Germinal center (tissue), 1 donor: ENCODE results near the gene RGS16.

ENCODE experiments used
- DNase-seq: peaks from one replicate; pipeline ENCODE4 v3.0.0; 2012; ENCODE audit warnings: mixed read lengths, low spot score

Gene RGS16

GRCh38 chr1:182629499-182630096 is 25.4 kb upstream of the RGS16 start:
- peak; percentile 40 for DNase-seq

- DNase-seq: no peak
These were observed 24.9 kb upstream of the RGS16 start for GRCh38 chr1:182629080-182629479.

GRCh38 chr1:182628657-182629056 is 24.5 kb upstream of the RGS16 start:
- no peak for DNase-seq

- no peak for DNase-seq
These were observed 23.4 kb upstream of the RGS16 start for GRCh38 chr1:182627622-182628021.

- no peak for DNase-seq
These were observed 22.3 kb upstream of the RGS16 start for GRCh38 chr1:182626527-182626926.

- no peak for DNase-seq
These were observed 21.7 kb upstream of the RGS16 start for GRCh38 chr1:182625719-182626504.

- DNase-seq: no peak
These were observed 20.8 kb upstream of the RGS16 start for GRCh38 chr1:182625024-182625423.

- DNase-seq: no peak
These were observed 20.4 kb upstream of the RGS16 start for GRCh38 chr1:182624577-182624976.

- DNase-seq: no peak
These were observed 18.8 kb upstream of the RGS16 start for GRCh38 chr1:182622901-182623528.

GRCh38 chr1:182621906-182622305 is 17.7 kb upstream of the RGS16 start:
- no peak for DNase-seq

- no peak for DNase-seq
These were observed 16.9 kb upstream of the RGS16 start for GRCh38 chr1:182620924-182621585.

- no peak for DNase-seq
These were observed 13.7 kb upstream of the RGS16 start for GRCh38 chr1:182617734-182618351.

- no peak for DNase-seq
These were observed 12.8 kb upstream of the RGS16 start for GRCh38 chr1:182617014-182617429.

- peak; percentile 53 for DNase-seq
These were observed 12.2 kb upstream of the RGS16 start for GRCh38 chr1:182616130-182617013.

GRCh38 chr1:182615468-182616129 is 11.4 kb upstream of the RGS16 start:
- DNase-seq: peak; percentile 30

- DNase-seq: peak; percentile 63
These were observed 10.7 kb upstream of the RGS16 start for GRCh38 chr1:182614796-182615454.

GRCh38 chr1:182611787-182612186 is 7.6 kb upstream of the RGS16 start:
- no peak for DNase-seq

GRCh38 chr1:182611326-182611725 is 7.1 kb upstream of the RGS16 start:
- DNase-seq: no peak

- DNase-seq: no peak
These were observed 6.5 kb upstream of the RGS16 start for GRCh38 chr1:182610606-182611194.
